Glutamatergic neuron (in vitro differentiated cells): ENCODE results near the gene GALNT2. TPM values are rescaled to one million over a fixed set of nuclear protein-coding genes. Genes with fewer than 3 reads are reported as not detected.

Source experiments
- DNase-seq: peaks from one replicate; pipeline ENCODE4 v3.0.0; 2022
- H3K27ac Mint-ChIP-seq: one replicate; pipeline ENCODE4 v1.8.0; 2020; ENCODE audit warnings: mild to moderate bottlenecking, mixed read lengths, inconsistent platforms; ENCODE audit not compliant: unreplicated experiment
- H3K27me3 Mint-ChIP-seq: one replicate; pipeline ENCODE4 v1.8.0; 2020; ENCODE audit warnings: mild to moderate bottlenecking, moderate library complexity, mixed read lengths, inconsistent platforms; ENCODE audit not compliant: unreplicated experiment
- H3K36me3 Mint-ChIP-seq: one replicate; pipeline ENCODE4 v1.8.0; 2020; ENCODE audit warnings: mild to moderate bottlenecking, mixed read lengths, inconsistent platforms; ENCODE audit not compliant: unreplicated experiment
- H3K4me1 Mint-ChIP-seq: one replicate; pipeline ENCODE4 v1.8.0; 2020; ENCODE audit warnings: mild to moderate bottlenecking, low read depth, mixed read lengths, inconsistent platforms; ENCODE audit not compliant: unreplicated experiment
- H3K4me3 Mint-ChIP-seq: one replicate; pipeline ENCODE4 v1.8.0; 2020; ENCODE audit warnings: mild to moderate bottlenecking, mixed read lengths, inconsistent platforms; ENCODE audit not compliant: unreplicated experiment
- H3K9me3 Mint-ChIP-seq: one replicate; pipeline ENCODE4 v1.8.0; 2020; ENCODE audit warnings: mild to moderate bottlenecking, moderate library complexity, mixed read lengths, inconsistent platforms; ENCODE audit not compliant: unreplicated experiment
- CTCF ChIP-seq: fragments of 200-600 bp; sonication (generic); IDR thresholded peaks from one replicate; pipeline ENCODE4 v1.5.0; 2021; ENCODE audit not compliant: partially characterized antibody, unreplicated experiment
- total RNA-seq: library from RNA; stranded (reverse); fragmentation: NEBNext Ultra II Directional; extraction: Animal tissue kit (Norgen Biotek cat#: 25700); gene quantifications from one replicate; pipeline ENCODE4 v1.2.1, GENCODE V29; 2021; ENCODE audit not compliant: unreplicated experiment

GALNT2 gene
- total RNA-seq, 1 donor from 2014 or later: 35.2 TPM

- Mint-ChIP-seq H3K36me3 (no peaks in the 10 kb centered on the region), H3K9me3 (peaks cover 3% of the 10 kb centered on the region), H3K4me3 (no peak overlapping the region), H3K4me1 (peaks cover 37% of the 10 kb centered on the region), H3K27me3 (peaks cover 7% of the 10 kb centered on the region), H3K27ac (peak overlapping the region; percentile 62)
- no peak for DNase-seq
- TF ChIP-seq CTCF: no peak
Measured at GRCh38 chr1:230125640-230126528, 58.8 kb downstream of the GALNT2 start.

- peaks cover 3% of the 10 kb centered on the region for H3K9me3 Mint-ChIP-seq
- no peak overlapping the region for H3K4me3 Mint-ChIP-seq
- peaks cover 7% of the 10 kb centered on the region for H3K27me3 Mint-ChIP-seq
- peaks cover 41% of the 10 kb centered on the region for H3K4me1 Mint-ChIP-seq
- no peak for TF ChIP-seq CTCF
- no peak for DNase-seq
- peak overlapping the region; percentile 62 for H3K27ac Mint-ChIP-seq
- no peaks in the 10 kb centered on the region for H3K36me3 Mint-ChIP-seq
Measured at GRCh38 chr1:230126529-230127104, 59.6 kb downstream of the GALNT2 start.

GRCh38 chr1:230127105-230128054 is 60.3 kb downstream of the GALNT2 start:
- Mint-ChIP-seq H3K27ac (no peak overlapping the region), H3K4me1 (peaks cover 38% of the 10 kb centered on the region)
- TF ChIP-seq CTCF: no peak

GRCh38 chr1:230128569-230129285 is 61.7 kb downstream of the GALNT2 start:
- Mint-ChIP-seq H3K4me3 (no peak overlapping the region), H3K4me1 (peaks cover 33% of the 10 kb centered on the region), H3K9me3 (peaks cover 3% of the 10 kb centered on the region), H3K27me3 (peaks cover 7% of the 10 kb centered on the region), H3K27ac (no peak overlapping the region), H3K36me3 (no peaks in the 10 kb centered on the region)
- no peak for DNase-seq
- TF ChIP-seq CTCF: no peak

More at GRCh38 chr1:230127105-230128054, 60.3 kb downstream of the GALNT2 start:
- no peak for DNase-seq
- no peak overlapping the region for H3K4me3 Mint-ChIP-seq
- peaks cover 3% of the 10 kb centered on the region for H3K9me3 Mint-ChIP-seq
- no peaks in the 10 kb centered on the region for H3K36me3 Mint-ChIP-seq
- peaks cover 7% of the 10 kb centered on the region for H3K27me3 Mint-ChIP-seq
